ENCODE data around the gene FAM53A.
"Not testable (repeated sequence)": the region's sequence is repeated elsewhere in the genome, so short reads cannot be mapped to it uniquely, and the experiment has no call there.

FAM53A gene

DNA sequence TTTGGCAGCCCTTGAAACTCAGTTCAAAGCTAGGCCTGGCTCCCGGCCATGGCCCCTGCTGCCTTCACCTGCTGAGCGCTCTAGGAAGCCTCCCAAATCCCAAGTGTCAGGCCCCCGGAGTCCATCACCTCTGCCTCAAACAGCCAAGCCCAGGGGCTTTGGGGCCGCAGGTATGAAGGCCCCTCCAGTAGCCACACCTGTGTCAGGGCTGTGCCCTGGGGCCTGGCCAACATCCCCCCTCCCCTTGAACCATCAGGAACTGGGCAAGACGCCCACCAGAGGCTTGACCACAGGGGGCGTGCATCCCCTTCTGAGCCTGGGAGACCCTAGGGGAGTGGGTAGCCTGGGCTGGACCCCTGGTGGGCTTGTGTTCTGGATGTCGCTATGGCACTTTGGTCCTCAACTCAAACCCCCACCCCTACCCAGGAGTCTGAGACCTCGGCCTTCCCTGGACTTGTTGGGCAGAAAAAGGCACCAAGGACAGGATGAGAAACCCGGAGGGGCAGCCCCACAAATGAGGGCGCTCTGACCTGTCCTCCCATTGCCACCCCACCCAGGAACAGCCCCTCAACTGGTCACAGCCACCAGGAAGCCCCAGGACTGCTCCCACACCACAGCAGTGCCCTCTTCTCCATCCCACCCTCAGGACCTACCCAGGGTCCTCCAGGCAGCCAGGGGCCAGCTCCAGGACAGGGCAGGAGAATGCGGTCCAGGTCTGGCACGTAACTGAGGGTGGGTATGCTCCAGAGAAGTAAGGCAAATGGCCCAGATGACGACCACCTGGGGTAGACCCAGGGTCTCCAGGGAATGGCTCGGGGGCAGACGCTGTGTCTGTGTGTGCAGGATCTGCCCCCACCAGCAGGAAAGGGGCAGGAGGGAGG lies 32.2 kb upstream of the FAM53A start:
- DNase-seq, result no peak

DNA sequence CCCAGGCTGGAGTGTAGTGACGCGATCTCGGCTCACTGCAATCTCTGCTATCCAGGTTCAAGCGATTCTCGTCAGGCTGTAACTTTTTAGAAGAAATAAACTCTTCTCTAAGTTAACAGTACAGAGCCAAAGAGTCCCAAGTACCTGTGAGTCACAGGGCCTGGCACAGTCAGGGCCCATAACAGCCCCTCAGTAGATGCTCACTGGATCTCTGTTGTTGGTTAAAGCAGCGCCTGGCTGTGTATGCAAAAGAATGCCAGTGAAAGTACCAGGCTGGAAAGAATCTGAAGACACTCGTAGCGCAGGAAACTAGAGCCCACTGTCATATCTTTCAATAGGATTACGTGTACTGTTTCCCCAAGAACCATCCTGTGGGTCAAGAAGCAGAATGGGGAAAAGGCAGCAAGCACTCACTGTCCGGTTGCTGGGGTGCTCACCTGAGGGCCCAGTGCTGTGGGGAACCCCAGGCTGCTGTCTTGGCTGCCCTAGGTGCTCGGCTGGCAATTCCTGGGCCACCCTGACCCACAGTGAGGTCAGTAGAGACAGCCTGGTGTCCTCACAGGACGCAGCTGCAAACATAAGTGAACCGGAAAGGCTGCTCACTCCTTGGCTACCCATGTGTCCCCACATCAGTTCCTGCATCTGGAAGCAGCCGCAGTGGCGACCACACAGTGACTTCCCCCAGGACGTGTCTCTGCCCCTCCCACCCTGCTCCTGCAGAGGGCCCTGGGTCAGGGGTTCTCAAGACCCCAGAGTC lies 31.1 kb upstream of the FAM53A start:
- DNase-seq, result no peak

DNA sequence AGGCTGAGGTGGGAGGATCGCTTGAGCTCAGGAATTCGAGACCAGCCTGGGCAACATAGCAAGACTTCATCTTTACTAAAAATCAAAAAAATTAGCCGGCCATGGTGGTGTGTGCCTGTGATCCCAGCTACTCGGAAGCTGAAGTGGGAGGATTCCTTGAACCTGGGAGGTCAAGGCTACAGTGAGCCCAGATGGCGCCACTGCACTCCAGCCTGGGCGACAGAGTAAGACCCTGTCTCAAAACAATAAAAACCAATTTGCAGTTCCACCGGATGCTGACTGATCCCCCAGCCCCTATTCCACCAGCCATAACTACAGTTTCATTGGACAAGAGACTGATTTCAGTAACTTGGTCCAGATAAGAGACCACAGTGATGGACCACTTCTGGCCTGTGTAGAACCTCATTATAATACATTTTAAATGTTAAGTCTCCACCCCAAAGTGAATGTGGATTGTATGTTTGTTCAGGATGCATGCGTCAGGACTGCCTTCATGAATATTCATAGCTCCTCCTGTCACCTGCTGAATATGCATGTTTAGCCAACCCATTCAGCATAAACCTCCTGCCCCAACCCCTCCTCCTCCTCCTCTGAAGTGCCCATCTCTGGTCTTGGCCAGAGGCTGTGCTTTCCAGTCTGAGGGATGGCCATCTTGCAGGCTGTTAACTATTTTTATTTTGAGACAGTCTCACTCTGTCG lies 30.3 kb upstream of the FAM53A start:
- DNase-seq, result no peak

DNA sequence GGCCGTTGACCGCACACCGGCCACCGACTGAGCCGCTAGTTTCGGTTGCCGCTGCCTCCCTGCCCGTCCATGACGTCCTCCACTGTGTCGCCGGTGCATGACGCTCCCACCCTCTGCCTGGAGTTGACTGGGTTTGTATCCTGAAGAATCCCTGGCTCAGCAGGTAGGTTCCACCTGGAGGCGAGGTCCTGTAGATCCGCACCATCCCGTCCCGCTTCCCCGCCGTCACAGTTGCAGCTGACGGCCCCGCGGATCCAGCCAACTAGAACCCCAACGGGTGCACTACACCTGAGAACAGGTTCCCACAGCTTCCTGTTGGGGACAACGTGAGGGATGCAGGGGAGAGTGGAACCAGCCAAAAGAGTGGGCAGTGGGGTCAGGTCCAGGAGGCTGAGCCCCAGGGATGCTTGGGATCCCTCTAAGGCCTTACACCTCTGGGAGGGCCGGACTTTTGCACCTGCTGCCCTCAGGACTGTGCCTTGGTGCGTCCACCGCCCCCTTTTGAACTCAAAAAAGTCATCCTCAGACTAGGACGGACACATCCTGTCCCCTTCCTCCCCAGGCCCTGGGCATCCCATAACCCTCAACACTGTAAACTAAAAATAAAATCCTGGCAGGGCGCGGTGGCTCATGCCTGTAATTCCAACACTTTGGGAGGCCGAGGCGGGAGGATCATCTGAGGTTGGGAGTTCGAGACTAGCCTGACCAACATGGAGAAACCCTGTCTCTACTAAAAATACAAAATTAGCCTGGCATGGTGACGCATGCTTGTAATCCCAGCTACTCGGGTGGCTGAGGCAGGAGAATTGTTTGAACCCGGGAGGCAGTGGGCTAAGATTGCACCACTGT lies 29.1 kb upstream of the FAM53A start:
- DNase-seq, result no peak

DNA sequence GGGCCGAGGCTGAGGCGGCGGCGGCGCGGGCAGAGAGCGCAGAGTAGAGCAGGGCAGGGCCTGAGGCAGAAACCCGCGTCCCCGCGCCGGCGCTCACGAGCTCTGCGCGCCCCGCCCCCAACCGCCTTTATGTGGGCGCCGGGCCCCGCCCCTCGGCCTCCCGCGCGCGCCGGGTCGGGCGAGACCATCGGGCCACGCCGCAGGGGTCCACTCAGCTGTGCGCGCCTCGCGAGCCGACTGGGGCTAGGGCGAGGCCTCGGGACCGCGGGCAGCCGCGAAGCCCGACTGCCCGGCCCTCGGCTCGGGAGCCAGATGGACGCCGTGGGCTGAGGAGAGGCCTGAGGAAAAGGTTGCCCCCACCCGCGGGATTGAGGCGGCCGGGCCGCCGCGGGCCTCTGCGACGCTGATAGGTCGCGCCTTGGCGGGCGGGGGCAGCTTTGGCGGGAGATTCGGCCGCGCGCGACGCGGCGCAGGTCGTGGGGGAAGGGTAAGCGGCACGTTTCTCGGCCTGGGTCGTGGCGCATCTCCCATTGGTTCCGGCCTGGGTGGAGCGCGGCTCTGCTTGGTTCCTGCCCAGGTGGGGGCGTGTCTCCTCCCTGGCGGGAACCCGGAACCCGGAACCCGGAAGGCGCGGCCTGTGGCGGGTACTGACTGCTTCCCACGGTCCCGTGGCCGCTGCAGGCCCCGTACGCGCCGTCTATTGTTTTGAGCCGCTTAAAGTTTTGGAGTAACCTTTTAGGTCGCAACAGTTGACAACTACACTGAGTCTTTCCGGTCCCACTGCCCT lies 28.3 kb upstream of the FAM53A start, which contains the start of gene SLBP:
TSS of gene SLBP (minus strand) at position 104 of the 787 bp plus-strand sequence. CDS start 131 bp downstream, outside the sequence.
- DNase-seq, result peak; percentile 80

DNA sequence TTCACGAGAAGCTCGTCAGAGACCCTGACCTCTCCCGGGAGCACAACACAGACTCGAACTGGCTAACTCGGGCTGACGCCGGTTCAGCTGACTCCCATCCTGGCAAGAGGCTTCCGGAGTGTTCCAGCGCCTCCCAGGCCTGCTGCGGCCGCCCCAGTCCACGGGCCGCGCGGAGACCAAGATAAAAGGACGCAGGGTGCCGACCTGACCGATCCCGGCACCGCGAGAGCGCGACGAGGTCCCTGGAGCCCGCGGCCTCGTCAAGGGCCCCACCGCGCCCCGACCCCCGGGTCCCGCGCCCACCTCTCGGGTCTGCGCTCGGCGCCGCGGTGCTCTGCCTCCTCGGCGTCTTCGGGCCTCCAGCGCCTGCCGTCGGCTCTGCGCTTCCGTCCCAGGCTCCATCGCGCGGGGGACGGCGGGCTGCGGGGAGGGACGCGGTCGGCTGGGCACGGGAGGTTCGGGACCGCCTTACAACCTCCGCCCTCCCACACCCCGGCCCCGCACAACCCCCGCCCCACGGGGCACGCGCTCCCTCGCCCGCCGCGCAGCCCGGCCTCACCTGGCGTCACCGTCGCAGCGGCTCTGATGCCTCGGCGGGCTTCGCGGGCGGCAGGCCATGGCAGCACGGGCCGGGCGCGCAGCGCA lies 27.6 kb upstream of the FAM53A start:
- DNase-seq, result no peak

DNA sequence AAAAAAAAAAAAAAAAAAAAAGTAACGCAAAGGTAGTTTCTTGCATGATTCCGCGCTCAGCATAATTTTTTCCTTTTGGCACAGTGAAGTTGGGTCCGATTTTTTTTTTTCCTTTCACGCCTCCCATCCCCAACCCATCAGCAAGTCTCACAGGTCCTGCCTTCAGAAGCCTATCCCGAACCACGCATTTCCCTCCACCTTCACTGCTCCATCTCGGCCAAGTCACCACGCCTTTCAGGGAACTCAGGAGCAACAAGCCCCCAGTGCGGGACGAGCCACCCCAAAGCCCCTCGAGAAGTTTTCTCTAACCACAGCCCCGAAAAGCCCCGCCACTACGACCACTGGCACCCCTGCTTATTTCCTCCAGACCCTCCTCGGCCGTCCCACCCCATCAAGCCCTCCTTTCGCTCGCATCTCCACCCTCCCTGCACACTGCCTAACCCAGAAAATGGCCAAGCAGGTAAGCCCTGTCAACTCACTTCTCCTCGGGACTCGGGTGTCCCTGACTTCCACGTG lies 27.0 kb upstream of the FAM53A start:
- no peak for DNase-seq

DNA sequence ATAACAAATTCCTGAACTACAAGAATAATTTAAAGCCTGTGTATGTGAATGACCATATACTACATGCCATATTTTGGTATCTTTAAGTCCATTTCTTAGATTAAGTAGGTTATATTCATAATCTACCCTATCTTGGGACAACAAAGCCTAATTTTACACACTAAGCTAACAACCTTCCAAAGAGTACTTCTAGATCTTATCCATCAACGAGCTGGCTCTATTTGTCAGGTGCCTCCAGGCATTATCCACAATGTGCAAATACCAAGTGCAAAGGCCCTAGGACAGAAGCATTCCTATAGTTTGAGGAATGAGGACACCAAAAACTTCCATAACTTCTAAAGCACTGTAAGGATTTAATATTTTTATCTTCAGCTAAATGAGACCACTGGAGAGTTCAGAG lies 24.5 kb upstream of the FAM53A start:
- DNase-seq, result no peak

DNA sequence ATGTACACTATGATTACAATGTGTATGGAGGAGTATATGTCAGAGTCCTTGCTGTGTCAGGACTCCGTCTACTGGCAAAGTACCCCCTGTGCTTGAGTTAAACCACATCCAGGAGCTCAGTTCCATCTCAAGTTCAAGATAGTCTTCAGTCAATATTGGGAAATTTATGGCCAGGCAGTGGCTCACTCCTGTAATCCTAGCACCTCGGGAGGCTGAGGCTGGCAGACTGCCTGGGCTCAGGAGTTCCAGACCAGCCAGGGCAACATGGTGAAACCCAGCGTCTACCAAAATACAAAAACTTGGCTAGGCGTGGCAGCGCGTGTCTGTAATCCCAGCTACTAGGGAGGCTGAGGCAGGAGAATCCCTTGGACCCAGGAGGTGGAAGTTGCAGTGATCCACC lies 22.2 kb upstream of the FAM53A start:
- no peak for DNase-seq

DNA sequence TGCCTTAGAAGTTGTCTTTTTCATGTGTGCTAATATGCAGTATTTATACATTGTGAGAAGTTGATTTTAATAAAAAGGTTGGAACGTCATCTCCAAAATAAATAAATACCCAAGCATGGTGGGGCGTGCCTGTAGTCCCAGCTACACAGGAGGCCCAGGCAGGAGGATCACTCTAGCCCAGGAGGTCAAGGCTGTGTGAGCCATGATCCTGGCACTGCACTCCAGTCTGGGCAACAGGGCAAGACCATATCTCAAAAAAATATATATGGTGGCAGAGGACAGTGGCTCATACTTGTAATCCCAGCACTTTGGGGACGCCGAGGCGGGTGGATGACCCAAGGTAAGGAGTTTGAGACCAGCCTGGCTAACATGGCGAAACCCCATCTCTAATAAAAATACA lies 21.6 kb upstream of the FAM53A start:
- no peak for DNase-seq

DNA sequence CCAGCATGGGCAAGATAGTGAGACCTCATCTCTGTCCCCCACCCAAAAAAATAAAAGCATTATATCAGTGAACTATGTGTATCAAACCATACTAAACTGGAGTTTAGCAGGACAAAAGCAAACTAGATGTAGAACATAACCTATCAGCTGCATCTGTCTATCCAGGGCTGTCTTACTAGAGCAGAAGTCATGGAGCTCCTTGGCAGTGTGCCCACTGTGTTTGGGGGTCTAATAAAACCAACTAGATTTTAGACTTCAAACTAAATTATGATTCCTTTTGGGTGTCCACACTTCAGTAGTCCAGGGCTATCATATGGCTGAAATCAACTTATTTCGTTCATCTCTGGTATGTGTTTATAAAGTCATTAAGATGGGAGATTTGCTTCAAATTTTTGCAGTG lies 19.8 kb upstream of the FAM53A start:
- DNase-seq, result no peak

DNA sequence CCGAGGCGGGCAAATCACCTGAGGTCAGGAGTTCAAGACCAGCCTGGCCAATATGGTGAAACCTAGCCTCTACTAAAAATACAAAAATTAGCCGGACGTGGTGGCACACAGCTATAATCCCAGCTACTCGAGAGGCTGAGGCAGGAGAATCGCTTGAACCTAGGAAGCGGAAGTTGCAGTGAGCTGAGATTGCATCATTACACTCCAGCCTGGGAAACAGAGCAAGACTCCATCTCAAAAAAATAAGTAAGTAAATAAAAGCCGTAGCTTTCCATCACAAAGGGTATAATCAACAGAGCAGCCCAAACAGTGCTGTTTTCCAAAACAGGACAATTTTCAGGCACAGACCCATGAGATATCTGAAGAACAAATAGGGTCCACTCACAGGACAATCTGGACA lies 17.6 kb upstream of the FAM53A start:
- not testable (repeated sequence) for DNase-seq

DNA sequence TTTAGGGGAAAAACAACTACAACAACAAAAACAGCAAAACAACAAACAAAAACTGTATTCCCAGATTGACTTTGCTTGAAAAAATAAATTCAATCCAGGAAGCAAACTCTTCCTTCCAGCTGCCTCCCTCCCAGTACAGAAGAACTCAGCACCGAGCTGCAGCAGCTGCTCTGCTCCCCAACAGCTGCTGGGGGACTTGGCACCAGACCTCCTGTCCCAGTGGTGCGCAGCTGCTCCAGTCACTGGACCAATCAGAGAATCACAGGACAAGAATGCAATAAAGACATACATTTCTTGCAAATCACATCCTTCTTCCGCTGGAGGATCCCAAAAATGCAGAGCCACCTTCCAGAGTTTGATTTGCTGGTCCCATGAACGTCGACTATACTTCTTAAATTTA lies 11.8 kb upstream of the FAM53A start:
- no peak for DNase-seq

DNA sequence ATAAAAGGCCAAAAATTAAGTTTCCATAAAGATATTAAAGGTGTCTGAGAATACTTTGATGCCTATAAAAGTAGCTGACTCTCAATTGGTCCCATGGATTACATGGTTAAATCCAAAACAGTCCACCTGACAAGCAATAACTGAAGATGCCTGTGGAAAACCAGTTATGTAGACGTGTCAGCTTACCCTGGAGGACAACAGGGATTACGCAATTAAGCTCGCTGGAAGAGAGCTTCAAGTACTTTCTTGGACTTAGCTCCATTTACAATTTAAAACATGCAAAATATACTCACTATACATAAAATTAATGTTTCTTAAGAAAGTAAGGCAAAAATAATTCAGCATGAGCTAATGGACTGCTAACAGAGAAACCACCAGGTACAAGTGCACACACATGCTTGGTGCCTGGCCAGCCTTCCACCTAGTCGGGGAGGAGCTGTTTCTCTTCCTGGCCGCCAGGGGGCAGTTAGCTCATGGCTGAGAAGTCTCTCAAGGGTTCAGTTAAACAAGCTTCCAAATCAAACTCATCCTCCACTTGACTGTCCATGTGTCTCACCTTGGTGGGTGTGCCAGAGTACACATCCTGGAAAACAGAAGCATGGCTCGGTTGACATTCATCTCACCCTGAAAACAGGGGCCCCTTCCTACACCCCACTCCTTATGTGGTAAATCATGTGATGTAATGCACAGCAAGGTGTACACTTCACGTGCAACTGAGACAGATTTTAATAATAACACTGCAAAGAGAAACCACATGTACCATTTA lies 9.2 kb upstream of the FAM53A start:
- peak; percentile 4 for DNase-seq

DNA sequence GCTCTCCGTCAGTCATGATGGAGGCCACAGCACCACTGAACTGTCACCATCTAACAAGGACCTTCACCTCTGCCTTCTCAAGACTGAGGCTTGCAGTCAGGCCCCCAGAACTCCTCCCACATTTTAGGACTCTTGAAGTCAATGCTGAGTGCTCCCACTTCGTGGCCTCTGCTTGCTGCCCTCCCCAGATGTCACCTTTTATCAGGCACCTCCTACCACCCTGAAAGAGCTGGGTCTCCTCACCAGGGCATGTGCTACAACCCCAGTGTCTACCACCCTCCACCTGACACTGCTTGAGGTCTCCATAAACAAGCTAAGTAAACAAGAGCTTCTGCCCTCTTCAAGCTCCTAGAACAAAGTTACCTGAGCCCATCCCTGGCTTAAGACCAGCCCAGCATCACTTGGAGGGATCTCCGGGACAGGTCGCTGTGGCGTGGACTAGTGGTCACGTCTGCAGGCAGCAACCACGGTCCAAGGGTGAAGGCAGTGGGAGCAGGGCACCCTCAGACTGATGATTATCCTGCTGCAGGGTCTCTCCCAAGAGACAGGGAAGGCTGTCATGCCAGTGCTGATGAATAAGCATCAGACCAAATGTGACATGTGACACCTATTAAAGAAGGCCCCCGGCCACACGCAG lies 7.7 kb upstream of the FAM53A start:
- DNase-seq, result no peak

DNA sequence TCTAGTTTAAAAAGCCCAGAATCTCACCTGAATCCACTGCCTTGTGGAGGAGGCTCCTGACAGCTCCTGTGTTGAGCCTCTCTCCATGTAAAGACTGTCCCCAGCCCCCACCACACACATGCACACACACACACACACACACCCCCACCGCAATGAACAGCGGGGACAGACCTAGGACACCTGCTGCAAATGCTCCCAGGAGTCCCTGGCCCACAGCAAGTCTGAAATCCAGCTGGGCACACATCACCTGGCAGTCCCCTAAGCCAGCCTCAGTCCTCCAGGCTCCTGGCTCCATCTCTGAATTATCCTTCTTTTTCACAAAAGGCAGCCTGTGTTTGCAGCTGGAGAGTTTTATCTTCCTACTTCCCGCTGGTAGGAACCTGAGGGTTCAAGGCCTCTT lies 6.6 kb upstream of the FAM53A start:
- no peak for DNase-seq

DNA sequence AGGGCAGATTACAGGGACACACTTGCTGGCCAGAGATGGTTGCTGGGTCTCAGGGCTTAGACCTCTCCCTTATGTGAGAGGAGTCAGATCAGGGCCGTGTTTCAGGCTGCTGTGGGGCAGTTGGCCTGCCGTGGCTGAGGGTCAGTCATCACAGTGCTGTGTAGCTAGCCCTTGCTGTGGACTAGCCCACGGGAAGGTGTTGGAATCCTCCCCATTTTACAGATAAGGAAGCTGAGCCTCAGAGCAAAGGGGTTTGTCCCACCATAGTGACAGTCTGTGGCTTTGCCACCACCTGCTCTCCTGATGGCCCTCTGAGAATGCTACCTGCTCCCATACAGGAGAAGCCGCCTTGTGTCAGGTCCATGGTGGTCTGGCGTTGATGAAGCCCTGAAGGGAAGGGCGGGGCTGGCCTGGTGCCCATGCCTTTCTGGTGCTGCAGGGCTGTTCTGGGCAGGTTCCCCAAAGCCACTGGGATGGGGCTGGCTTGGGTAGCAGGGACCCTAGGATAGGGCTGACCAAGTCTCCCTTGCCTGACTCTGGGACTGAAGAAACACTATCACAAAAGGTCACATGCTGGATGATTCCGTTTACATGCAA lies 2.4 kb upstream of the FAM53A start:
- DNase-seq, result no peak

DNA sequence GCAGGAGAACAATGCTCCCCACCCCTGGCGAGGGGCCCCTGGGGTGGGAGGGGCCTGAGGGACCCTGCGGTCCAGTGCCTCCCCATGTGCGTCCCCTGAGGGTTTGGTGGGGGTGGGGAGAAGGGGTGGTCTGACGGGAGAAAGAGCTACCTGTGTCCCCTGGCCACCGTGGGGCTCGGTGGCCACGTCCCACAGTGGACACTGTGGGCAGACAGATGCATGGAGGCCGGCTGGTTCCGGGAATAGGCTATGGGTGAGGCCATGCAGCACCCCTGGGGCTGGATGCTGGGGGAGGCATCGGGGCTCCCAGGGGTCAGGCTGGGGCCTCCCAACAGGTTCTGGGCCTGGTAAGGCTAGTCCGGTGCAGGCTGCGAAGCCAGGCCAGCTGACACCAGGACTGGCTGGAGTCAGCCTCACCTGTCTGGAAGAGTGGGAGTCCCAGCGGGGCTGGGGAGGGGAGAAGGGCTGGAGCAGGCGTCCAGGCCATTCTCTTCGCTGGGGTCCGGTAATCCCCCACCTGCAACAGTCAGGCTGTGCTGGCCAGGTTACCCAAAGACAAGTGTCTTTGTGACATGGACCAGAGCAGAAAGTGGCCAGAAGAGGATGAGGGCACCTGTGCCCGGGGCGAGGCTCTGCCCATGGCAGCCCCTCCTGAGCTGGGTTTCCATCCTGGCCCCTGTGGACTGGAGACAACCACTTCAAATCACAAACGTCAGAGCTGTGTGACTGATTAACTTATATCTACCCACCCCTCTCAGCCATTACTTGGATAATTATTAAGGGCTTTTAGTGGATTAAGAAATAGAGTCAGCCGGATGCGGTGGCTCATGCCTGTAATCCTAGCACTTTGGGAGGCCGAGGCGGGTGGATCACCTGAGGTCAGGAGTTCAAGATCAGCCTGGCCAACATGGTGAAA lies 1.4 kb upstream of the FAM53A start:
- DNase-seq, result no peak
